CD4-positive, alpha-beta T cell treated with Interleukin-15 for 1 hour (primary cell): ENCODE measurements around the gene ABL2.

ENCODE experiments used
- DNase-seq: peaks from one replicate; pipeline ENCODE4 v3.0.0-alpha.2; 2020

The ABL2 gene

GRCh38 chr1:179127163-179127895, 102.1 kb downstream of the ABL2 start:
- no peak for DNase-seq

GRCh38 chr1:179126338-179127060, 103.0 kb downstream of the ABL2 start:
- no peak for DNase-seq

DNA sequence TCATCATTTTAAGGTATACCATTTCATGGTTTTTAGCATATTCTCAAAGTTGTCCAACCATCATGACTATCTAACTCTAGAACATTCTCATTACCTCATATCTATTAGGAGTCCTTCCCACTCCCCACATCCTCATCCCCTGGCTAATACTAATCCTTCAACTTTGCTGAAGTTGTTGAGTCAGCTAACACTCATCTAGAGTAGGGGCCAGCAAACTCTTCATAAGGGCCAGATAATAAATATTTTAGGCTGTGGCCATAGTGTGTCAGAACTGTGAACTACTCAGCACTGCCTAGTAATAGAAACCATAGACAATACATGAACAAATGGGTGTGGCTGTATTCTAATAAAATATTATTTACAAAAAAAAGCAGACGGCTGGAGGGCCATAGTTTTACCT, 104.6 kb downstream of the ABL2 start:
- no peak for DNase-seq

DNA sequence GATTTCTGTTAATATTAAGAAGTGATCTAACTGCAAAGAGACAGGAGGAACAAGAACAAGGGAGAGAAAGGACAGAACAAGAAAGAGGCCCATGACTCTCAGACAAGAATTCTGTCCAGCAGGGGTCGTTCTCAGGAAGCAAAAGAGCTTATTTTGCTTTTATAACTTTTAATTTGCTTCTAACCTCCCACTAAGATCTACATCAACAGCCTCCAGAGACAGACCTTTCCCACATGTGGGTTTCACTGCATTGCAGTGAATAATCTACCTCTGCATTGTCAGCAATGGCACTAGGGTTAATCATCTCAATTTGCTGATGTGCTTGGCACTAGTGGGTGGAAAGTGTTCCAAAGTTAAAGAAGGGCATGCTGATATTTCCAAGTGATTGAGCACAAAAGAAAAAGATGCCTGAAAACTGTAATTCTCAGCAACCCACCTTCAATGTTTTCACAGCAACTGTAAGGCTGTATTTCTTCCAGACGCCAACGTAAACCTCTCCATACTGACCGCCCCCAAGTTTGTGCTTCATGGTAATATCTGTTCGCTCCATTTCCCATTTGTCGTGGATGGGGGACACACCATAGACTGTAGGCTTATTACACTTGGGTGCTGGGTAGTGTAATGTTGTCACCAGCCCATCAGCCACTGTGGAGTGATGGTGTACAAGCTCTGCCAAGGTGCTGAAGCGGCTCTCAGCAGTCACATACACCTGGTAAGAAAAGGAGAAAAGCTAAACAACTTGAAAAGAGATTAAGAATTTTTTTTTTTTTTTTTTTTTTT, 108.1 kb downstream of the ABL2 start:
- DNase-seq, result peak; percentile 26

- no peak for DNase-seq
These were observed 108.7 kb downstream of the ABL2 start for GRCh38 chr1:179120736-179121135.

- no peak for DNase-seq
These were observed 110.0 kb downstream of the ABL2 start for GRCh38 chr1:179119513-179119912.

DNA sequence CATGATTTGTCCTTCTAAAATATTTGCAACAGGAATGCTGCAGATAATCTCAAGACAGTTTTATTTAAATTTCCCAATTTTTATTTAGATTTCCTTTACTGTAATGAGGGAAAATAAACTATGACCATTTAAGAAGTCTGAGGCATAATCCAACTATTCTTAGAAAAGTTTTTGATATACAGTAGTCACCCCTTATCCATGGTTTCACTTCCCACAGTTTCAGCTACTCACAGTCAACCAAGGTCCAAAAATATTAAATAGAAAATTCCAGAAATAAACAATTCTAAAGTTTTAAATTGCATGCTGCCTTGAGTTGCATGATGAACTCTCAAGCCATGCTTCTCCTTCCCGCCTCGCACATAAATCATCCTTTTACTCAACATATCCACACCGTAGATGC, 114.3 kb downstream of the ABL2 start:
- no peak for DNase-seq

DNA sequence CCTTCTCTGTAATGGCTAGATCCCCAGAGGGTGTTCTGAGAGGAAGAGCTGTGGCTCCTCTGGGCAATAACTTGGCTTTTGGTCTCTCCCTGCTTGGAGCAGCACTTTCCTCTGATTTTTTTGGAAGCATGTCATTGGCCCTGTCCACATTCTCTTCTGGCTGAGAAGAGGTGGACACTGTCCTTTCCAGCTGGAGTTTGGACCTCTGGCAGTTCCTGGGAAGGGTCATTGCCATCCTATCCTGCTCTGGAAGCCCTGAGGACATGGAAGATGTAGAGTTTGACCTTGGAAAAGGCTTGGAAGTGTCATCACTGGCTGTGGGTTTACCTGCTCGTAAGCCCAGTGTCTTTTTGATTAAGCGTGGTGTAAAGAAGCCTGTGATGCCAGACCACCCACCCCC, 120.8 kb downstream of the ABL2 start:
- DNase-seq, result no peak

- no peak for DNase-seq
These were observed 121.5 kb downstream of the ABL2 start for GRCh38 chr1:179107706-179108629.

- DNase-seq, result no peak
These were observed 124.1 kb downstream of the ABL2 start for GRCh38 chr1:179105393-179105792.

DNA sequence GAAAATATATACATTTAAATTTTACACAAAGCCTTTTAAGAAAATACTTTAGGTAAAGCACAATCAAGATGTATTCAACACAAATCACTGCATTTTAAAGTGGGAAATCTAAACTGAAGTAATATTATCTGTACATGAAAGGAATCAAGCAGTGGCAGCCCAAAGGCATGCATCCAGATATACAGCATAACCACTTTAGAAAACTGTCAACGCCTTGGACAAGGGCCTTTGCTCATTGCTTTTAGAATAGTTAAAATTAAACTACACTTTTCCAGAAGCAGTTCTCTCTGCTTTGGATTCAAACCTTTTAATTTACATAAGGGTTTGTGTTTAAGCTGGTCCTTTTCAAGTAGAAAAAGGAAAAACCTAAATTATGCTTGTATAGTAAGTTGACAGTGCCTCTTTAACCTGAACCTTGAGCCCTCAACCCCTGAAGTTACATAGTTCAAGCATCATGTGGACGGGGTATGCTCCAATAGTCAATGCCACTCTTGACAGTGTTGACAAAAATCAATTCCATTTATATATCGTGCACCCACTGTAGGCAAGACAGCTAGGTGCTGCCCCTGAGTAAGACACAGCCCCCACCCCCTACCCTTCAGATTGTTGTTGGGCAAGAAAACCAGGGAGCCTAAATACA, 124.7 kb downstream of the ABL2 start:
- DNase-seq, result no peak

GRCh38 chr1:179103999-179104398, 125.5 kb downstream of the ABL2 start:
- no peak for DNase-seq

- DNase-seq, result no peak
These were observed 127.9 kb downstream of the ABL2 start for GRCh38 chr1:179101566-179101965.

DNA sequence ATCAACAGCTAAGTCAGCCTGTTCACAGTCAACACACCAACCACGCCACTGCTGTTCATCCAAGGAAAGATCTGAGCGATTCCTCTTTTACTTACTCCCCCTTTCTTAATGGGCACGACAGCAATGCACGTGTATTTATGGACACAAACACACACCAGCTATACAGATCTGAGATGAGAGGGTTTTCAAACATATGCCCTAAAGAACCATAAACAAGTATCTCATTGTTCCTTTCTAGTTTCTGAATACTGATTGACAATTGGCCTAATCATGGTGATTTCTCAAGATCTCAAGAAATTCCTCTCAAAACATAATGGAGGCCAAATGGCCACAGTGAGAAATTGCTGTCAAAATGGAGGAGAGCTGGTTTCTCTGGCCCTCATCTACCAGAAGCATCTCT, 129.6 kb downstream of the ABL2 start:
- no peak for DNase-seq

DNA sequence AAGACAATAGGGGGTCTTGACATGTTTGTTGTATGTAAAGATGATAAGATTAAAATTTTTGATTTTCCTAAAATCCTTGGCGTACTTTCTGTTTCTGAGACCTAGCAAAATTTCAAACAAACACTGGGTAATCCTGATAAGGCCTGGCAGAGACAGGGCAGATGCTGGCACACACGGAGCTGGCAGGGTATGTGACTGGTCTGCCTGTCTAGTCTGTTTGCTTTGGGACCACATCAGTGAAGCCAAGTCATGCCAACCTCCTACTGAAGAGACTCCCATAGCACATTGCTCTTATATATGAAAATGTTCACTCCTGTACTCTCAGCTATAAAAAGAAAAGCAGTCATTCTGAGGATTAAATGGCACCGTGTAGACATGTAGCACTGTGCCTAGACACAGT, 133.6 kb downstream of the ABL2 start:
- DNase-seq, result no peak

GRCh38 chr1:179095377-179095776, 134.1 kb downstream of the ABL2 start:
- no peak for DNase-seq

GRCh38 chr1:179094818-179095217, 134.7 kb downstream of the ABL2 start:
- DNase-seq, result no peak

DNA sequence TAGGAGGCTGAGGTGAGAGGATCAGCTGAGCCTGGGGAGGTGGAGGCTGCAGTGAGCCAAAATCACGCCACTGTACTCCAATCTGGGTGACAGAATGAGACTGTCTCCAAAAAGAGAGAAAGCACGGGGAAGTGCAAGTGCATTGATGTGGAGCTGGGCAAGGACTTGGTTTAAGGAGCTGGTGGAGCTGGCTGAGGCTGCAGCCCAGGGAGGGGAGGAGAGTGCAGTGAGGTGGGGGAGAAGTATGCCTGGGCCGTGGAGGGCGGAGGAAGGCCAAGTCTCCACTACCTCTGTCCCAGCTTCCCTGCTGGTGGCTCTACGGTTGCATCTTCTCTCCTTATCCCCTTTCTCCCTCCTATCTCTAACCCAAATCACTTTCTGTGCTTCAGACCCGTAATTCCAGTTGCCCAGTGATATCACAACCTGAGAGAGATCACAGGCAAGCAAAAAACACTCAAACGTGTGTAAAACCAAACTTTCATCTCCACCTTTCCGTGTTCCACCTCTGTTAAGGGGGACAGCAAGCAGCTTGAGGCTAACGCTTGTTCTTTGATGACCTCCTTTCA, 136.5 kb downstream of the ABL2 start:
- DNase-seq, result no peak

GRCh38 chr1:179091691-179092165, 137.7 kb downstream of the ABL2 start:
- no peak for DNase-seq

DNA sequence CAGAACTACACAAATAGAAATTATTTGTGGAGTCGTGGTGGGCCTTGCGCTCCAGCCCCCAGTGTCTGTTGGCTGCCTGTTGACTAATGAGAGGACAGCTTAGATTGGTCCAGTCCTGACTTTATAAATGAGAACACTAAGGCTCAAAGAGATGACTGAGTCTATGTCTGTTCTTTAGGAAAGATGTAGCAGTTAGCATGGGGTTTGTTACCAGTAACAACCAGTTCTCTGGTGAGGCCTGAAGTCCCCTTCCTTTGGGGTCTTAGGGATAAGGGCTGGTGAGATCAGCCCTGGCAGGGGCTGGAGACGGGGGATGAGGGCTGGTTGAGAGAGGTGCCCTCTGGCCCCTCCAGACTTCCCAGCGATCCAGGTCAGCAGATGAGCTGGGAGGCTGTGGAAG, 138.6 kb downstream of the ABL2 start:
- DNase-seq, result no peak

- DNase-seq, result no peak
These were observed 139.0 kb downstream of the ABL2 start for GRCh38 chr1:179090522-179090921.
